ENCODE results near the gene ELL. TPM values are rescaled to one million over a fixed set of nuclear protein-coding genes. Genes with fewer than 3 reads are reported as not detected.

The ELL gene
- total RNA-seq, 4 donors from 2014 or later: 16.2 to 72.2 (median 18.0) TPM

DNA sequence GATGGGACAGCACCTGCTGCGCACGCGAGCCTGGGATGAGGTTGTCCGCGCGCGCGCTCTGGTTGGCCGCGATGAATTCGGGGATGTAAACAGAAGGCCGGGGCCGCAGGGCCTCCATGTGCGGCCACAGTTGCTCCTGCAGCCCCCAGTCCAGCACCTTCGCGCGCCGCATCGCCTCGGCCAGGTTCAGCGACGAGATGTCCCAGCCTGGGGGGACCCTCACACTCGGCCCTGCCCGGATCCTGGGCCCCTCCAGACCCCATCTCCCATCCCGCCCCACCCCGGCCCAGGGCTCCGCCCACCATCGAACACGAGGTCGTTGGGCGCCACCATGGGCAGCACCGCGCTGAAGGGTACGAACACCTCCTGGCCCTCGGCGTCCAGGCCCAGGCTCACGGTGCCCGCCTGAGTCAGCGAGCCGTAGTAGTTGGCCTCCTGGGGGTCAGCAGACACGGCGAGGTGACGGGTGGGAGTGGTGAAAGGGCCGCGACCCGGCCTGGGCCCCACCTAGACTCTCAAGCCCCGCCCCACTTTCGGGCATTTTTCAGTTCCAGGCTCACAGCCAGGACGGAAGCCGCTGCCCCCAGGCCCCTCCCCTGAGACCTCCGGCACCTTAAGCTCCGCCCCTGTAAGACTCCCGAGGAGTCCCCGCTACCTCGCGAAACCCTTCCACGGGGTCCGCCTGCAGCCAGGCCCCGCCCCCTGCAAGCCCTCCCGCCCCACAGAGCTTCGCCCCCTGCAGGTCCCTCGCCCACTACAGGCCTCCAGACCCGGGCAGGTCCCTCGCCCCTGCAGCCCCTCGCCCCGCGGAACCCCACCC lies 85.0 kb downstream of the ELL start:
- H3K4me3 ChIP-seq: peak overlapping the region; percentile 25 to 60 (median 43)
- no peaks in the 10 kb centered on the region for H3K9me3 ChIP-seq
- WGBS, 2 donors (ENCODE audit: low coverage in 1 of 2): 29% methylated on average over 38 of the region's 67 CpGs; no CpG with 5 or more reads in 1 of the 2 donors
- intact Hi-C loops (cut with DNase I; ENCODE audit: low total_unique reads): no loop called here
- peak; percentile 86 for DNase-seq
- H3K27ac ChIP-seq: peak overlapping the region; percentile 41 to 83 (median 64)
- peaks cover 13% of the 10 kb centered on the region for H3K27me3 ChIP-seq
- no peaks in the 10 kb centered on the region for H3K36me3 ChIP-seq
- in situ Hi-C loops (cut with MboI; ENCODE audit: low pct_ligation_motif_present in 1 of 4, low pct_unique_long_range_greater_than_20kb in 1 of 4, low sequenced_read_pairs in 3 of 4): no loop called here
- TF ChIP-seq POLR2AphosphoS5 (IDR thresholded peaks at IDR 0.05): no peak
- H3K4me1 ChIP-seq: peaks cover 15 to 37% (median 32%) of the 10 kb centered on the region in 4 donors

DNA sequence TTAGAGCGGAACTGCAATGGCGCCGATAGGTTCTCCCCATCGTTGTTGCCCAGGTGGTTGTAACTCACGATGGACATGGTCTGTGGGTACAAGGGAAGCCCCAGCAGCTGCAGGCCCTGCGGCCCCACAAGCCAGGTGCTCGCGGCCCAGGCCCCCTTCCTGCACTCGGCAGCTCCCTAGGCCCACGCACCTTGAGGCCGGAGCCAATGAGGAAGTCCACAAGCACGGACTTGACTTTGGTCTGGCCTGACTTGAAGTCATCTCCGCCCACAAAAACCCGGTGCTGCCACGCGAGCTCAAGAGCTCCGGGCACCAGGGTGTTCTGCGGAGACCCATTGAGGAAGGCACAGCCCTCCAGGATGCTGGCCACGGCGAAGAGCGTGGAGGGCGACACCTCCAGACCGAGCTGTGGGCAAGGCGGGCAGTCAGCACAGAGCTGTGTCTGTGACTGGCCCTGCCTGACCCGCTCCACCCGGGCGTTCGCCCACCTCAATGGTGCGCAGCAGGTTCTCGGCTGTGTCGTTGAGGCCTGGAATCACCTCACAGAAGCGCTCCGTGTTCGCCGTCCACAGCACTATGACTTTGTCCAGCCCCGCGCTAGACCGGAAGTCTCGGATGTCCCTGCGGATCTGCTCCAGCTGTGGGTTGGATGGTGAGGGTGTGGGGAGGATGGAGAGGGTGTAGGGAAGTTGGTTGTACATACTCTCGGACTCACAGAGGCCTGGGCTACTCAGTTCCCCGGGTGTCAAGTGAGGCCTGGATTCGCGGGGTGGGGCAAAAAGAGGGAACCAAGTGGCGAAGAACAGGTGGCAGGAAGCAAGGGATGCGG lies 85.8 kb downstream of the ELL start:
- DNase-seq: no peak
- in situ Hi-C loops (cut with MboI; ENCODE audit: low pct_ligation_motif_present in 1 of 4, low pct_unique_long_range_greater_than_20kb in 1 of 4, low sequenced_read_pairs in 3 of 4): no loop called here
- peaks cover 15 to 37% (median 32%) of the 10 kb centered on the region in 4 donors for H3K4me1 ChIP-seq
- TF ChIP-seq POLR2AphosphoS5 (IDR thresholded peaks at IDR 0.05): no peak
- no peak for TF ChIP-seq POLR2A (IDR thresholded peaks at IDR 0.05)
- no peaks in the 10 kb centered on the region for H3K9me3 ChIP-seq
- peaks cover 13% of the 10 kb centered on the region for H3K27me3 ChIP-seq
- H3K27ac ChIP-seq: peak overlapping the region in 2 of 4 donors; percentile 71 to 83
- intact Hi-C loops (cut with DNase I; ENCODE audit: low total_unique reads): no loop called here
- WGBS, 2 donors (ENCODE audit: low coverage in 1 of 2): 80% methylated on average over 39 of the region's 46 CpGs; no CpG with 5 or more reads in 1 of the 2 donors
- H3K36me3 ChIP-seq: no peaks in the 10 kb centered on the region
- H3K4me3 ChIP-seq: no peak overlapping the region

- no peaks in the 10 kb centered on the region for H3K9me3 ChIP-seq
- no peak for DNase-seq
- intact Hi-C loops (cut with DNase I; ENCODE audit: low total_unique reads): no loop called here
- 95% methylated on average over 48 of the region's 49 CpGs; no CpG with 5 or more reads in 1 of the 2 donors for WGBS, 2 donors (ENCODE audit: low coverage in 1 of 2)
- H3K27ac ChIP-seq: no peak overlapping the region
- no peak overlapping the region for H3K4me3 ChIP-seq
- H3K36me3 ChIP-seq: no peaks in the 10 kb centered on the region
- peaks cover 13% of the 10 kb centered on the region for H3K27me3 ChIP-seq
- in situ Hi-C loops (cut with MboI; ENCODE audit: low pct_ligation_motif_present in 1 of 4, low pct_unique_long_range_greater_than_20kb in 1 of 4, low sequenced_read_pairs in 3 of 4): no loop called here
- H3K4me1 ChIP-seq: peaks cover 15 to 37% (median 32%) of the 10 kb centered on the region in 4 donors
- TF ChIP-seq EP300 (IDR thresholded peaks at IDR 0.05; ENCODE audit: low read depth) (no peak), POLR2AphosphoS5 (IDR thresholded peaks at IDR 0.05) (no peak), CTCF (IDR thresholded peaks at IDR 0.05) (no peak), POLR2A (IDR thresholded peaks at IDR 0.05) (no peak)
These were observed 86.6 kb downstream of the ELL start for GRCh38 chr19:18435178-18435841.

- in situ Hi-C loops (cut with MboI; ENCODE audit: low pct_ligation_motif_present in 1 of 4, low pct_unique_long_range_greater_than_20kb in 1 of 4, low sequenced_read_pairs in 3 of 4) (no loop called here), intact Hi-C loops (cut with DNase I; ENCODE audit: low total_unique reads) (no loop called here)
- peaks cover 13% of the 10 kb centered on the region for H3K27me3 ChIP-seq
- H3K27ac ChIP-seq: peak overlapping the region in 1 of 4 donors; percentile 59
- H3K4me3 ChIP-seq: peak overlapping the region in 1 of 4 donors; percentile 53
- no peaks in the 10 kb centered on the region for H3K36me3 ChIP-seq
- no peak for TF ChIP-seq POLR2A (IDR thresholded peaks at IDR 0.05)
- TF ChIP-seq POLR2AphosphoS5 (IDR thresholded peaks at IDR 0.05): no peak
- no peak for TF ChIP-seq EP300 (IDR thresholded peaks at IDR 0.05; ENCODE audit: low read depth)
- DNase-seq: no peak
- peaks cover 17 to 39% (median 35%) of the 10 kb centered on the region in 4 donors for H3K4me1 ChIP-seq
- no peaks in the 10 kb centered on the region for H3K9me3 ChIP-seq
- WGBS, 2 donors (ENCODE audit: low coverage in 1 of 2): 84 to 92% methylated on average over 2 to 21 of the region's 21 CpGs
These were observed 87.3 kb downstream of the ELL start for GRCh38 chr19:18434411-18435175.

Measured in transverse colon (tissue), 4 donors.